ENCODE data around the gene HMGN5. TPM values are rescaled to one million over a fixed set of nuclear protein-coding genes. Genes with fewer than 3 reads are reported as not detected.

HMGN5 gene
- polyA plus RNA-seq, 6 donors from 2014 or later = 1.5 to 7.5 (median 4.5) TPM

Other genes with a start within 250 kb of the HMGN5 start
- gene SH3BGRL, start 189 bp upstream of the HMGN5 start, polyA plus RNA-seq (ENCODE audit: low read depth in 6 of 6) = 100 to 1,000 TPM; 280 to 492 (median 351) TPM